Epithelial cell of proximal tubule (primary cell): Measurements from ENCODE around the gene CRYZL1. TPM values are rescaled to one million over a fixed set of nuclear protein-coding genes. Genes with fewer than 3 reads are reported as not detected.

Source experiments
- DNase-seq: peaks from one replicate; pipeline ENCODE4 v3.0.0-alpha.2; 2011; ENCODE audit warnings: low read depth
- H3K4me3 ChIP-seq: 2 replicates; pipeline ENCODE4 v1.5.1; 2011; ENCODE audit warnings: low read depth, mild to moderate bottlenecking, low read length
- CTCF ChIP-seq: conservative IDR thresholded peaks from 2 replicates; pipeline ENCODE4 v1.5.1; 2012; ENCODE audit warnings: low read depth, mild to moderate bottlenecking, low read length
- total RNA-seq: library from RNA; depleted of rRNA; stranded (reverse); fragments of >200 nt; gene quantifications from 2 replicates; pipeline ENCODE4 v1.2.3, GENCODE V29; 2015

The CRYZL1 gene
- total RNA-seq, 1 donor from 2014 or later = 27.2 TPM

DNA sequence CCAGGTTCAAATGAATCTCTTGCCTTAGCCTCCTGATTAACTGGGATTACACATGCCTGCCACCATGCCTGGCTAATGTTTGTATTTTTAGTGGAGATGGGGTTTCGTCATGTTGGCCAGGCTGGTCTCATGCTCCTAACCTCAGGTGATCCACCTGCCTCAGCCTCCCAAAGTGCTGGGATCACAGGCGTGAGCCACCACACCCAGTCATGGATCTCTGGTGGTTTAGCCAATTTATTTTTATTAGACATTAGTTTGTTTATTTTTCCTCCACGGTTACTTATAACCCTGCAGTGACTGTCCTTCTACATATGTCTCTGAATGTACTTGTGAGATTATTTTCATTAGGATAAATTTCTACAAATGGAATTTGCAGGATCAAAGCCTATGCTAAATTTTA lies 6.0 kb upstream of the CRYZL1 start:
- H3K4me3 ChIP-seq = no peak overlapping the region
- DNase-seq = no peak
- no peak for TF ChIP-seq CTCF

GRCh38 chr21:33645730-33646129 lies 4.2 kb upstream of the CRYZL1 start:
- H3K4me3 ChIP-seq = no peak overlapping the region
- no peak for TF ChIP-seq CTCF
- no peak for DNase-seq

GRCh38 chr21:33644383-33645074 lies 3.0 kb upstream of the CRYZL1 start:
- no peak for DNase-seq
- no peak for TF ChIP-seq CTCF
- peak overlapping the region; percentile 73 for H3K4me3 ChIP-seq

- no peak for TF ChIP-seq CTCF
- no peak for DNase-seq
- H3K4me3 ChIP-seq = peak overlapping the region; percentile 73
Observed at GRCh38 chr21:33643658-33644311, 2.2 kb upstream of the CRYZL1 start.

- TF ChIP-seq CTCF = no peak
- DNase-seq = no peak
- H3K4me3 ChIP-seq = peak overlapping the region; percentile 73
Observed at GRCh38 chr21:33642896-33643657, 1.5 kb upstream of the CRYZL1 start.

DNA sequence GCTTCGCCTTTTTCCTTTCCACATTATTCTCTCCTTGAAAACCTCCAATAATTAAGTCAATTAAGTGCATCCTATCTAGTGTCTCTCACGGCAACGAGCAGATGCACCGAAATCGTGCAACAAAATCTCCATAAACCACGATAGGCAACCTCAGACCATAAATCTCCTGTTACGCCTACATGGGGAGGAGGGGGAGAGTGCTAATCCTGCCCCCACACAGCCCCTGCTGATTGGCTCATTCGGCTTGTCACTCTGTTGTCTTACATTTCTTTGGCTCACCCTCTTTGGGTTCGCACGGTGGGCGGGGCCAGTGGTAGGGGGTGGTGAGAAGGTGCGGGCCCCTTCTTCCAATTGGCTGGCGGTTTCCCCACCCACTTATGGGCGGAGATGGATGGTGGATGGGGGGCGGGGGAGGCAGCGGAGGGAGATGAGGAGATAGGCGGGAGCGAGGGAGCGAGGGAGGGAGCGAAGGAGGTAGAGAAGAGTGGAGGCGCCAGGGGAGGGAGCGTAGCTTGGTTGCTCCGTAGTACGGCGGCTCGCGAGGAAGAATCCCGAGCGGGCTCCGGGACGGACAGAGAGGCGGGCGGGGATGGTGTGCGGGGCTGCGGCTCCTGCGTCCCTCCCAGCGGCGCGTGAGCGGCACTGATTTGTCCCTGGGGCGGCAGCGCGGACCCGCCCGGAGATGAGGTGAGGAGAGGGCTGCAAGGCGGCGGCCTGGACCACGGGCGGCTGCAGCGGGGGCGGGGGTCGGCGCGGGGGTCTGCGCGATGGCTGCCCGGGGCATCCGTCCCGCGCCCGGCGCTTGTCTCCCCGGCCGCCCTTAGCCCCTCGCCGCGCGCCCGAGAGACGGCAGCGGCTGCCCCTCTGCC lies 720 bp upstream of the CRYZL1 start, which contains the start of gene ITSN1:
ITSN1 (plus strand) TSS at position 475 of the 869 bp plus-strand sequence. CDS start 76,328 bp downstream, outside the sequence.
- H3K4me3 ChIP-seq = peak within 1 kb of the TSS; percentile 92
- no peak for TF ChIP-seq CTCF
- peak; percentile 96 for DNase-seq
